Endothelial cell of umbilical vein (primary cell): ENCODE data around the gene PTPRZ1. TPM values are rescaled to one million over a fixed set of nuclear protein-coding genes. Genes with fewer than 3 reads are reported as not detected.

Experiments
- BruUV-seq: library from RNA; stranded (reverse); fragments of 400-500 nt; replicated peaks from 2 replicates; lab custom pipeline; 2021; lab: Mats Ljungman, UMichigan
- CTCF ChIA-PET: fragments of 300-600, 350-600 bp; sonication (Branson Sonifier 250); formaldehyde crosslinking; loops from one replicate; lab custom pipeline; 2021; ENCODE audit warnings: antibody characterized with exemption, inconsistent platforms; lab: Charles Lee
- POLR2A ChIA-PET: fragments of 300-600, 350-600 bp; sonication (Branson Sonifier 250); formaldehyde crosslinking; loops from one replicate; lab custom pipeline; 2021; ENCODE audit warnings: antibody characterized with exemption, inconsistent platforms; lab: Charles Lee
- DNase-seq: peaks from one replicate; pipeline ENCODE4 v3.0.0-alpha.2; 2011; ENCODE audit warnings: low read depth, low spot score
- FAIRE-seq: peaks from 2 replicates; lab custom pipeline; 2011; peaks lifted over from hg19 to GRCh38; lab: Jason Lieb, UNC
- H2AFZ ChIP-seq: 2 replicates; pipeline ENCODE4 v1.6.0; 2012; ENCODE audit warnings: low read depth, low read length, control low read depth, inconsistent platforms
- H3K27ac ChIP-seq: 2 replicates; pipeline ENCODE4 v1.5.1; 2011; ENCODE audit warnings: low read depth, mild to moderate bottlenecking, control low read depth, low read length, moderate library complexity; ENCODE audit not compliant: insufficient read depth
- H3K27me3 ChIP-seq, 2 experiments: 2 replicates each; pipeline versions ENCODE4 v1.6.0 to v1.6.1; 2011; ENCODE audit warnings: low read length in 2 of 2, mixed read lengths in 1 of 2; ENCODE audit not compliant: control insufficient read depth in 2 of 2, insufficient read depth in 2 of 2
- H3K36me3 ChIP-seq, 2 experiments: 2 replicates in 1 of 2; 3 replicates in 1 of 2; pipeline ENCODE4 v1.5.1; 2011; ENCODE audit warnings: low read length in 2 of 2, mild to moderate bottlenecking in 1 of 2, moderate library complexity in 1 of 2; ENCODE audit not compliant: control insufficient read depth in 2 of 2, insufficient read depth in 2 of 2; ENCODE audit errors: extremely low read depth in 1 of 2
- H3K4me1 ChIP-seq: 3 replicates; pipeline ENCODE4 v1.5.1; 2011; ENCODE audit warnings: mild to moderate bottlenecking, low read length; ENCODE audit not compliant: control insufficient read depth, insufficient read depth; ENCODE audit errors: extremely low read depth
- H3K4me2 ChIP-seq: 2 replicates; pipeline ENCODE4 v1.6.1; 2011; ENCODE audit warnings: low read length, control low read depth, mixed read lengths; ENCODE audit not compliant: insufficient read depth
- H3K4me3 ChIP-seq, 3 experiments: fragments of 200-600 bp in 1 of 3; sonication (generic), shearing (Covaris generic) in 1 of 3; replicated peaks in 1 of 3; 2 replicates each; pipeline ENCODE4 v1.5.1; 2011 to 2016; ENCODE audit warnings: control low read depth in 3 of 3, low read length in 3 of 3, mild to moderate bottlenecking in 2 of 3, inconsistent platforms in 1 of 3, low read depth in 1 of 3, moderate library complexity in 1 of 3; ENCODE audit not compliant: insufficient read depth in 1 of 3
- H3K79me2 ChIP-seq: 2 replicates; pipeline ENCODE4 v1.6.0; 2012; ENCODE audit warnings: low read length, inconsistent platforms; ENCODE audit not compliant: control insufficient read depth, insufficient read depth
- H3K9ac ChIP-seq: replicated peaks from 2 replicates; pipeline ENCODE3; 2011; ENCODE audit warnings: low read length, control low read depth; ENCODE audit not compliant: insufficient read depth; ENCODE audit errors: extremely low read depth
- H3K9me1 ChIP-seq: replicated peaks from 3 replicates; pipeline ENCODE4 v1.6.0; 2011; ENCODE audit warnings: mild to moderate bottlenecking, low read length; ENCODE audit not compliant: control insufficient read depth, insufficient read depth; ENCODE audit errors: extremely low read depth
- H3K9me3 ChIP-seq: replicated peaks from 2 replicates; pipeline ENCODE4 v1.5.1; 2012; ENCODE audit warnings: low read length, inconsistent platforms; ENCODE audit not compliant: control insufficient read depth, insufficient read depth
- H4K20me1 ChIP-seq: replicated peaks from 2 replicates; pipeline ENCODE3; 2011; ENCODE audit warnings: mild to moderate bottlenecking, low read length; ENCODE audit not compliant: control insufficient read depth, insufficient read depth; ENCODE audit errors: extremely low read depth
- EZH2 ChIP-seq: IDR thresholded peaks from 2 replicates; pipeline ENCODE4 v1.6.1; 2012; ENCODE audit warnings: borderline replicate concordance, low read depth, mild to moderate bottlenecking, moderate library complexity, low read length, inconsistent platforms; ENCODE audit not compliant: severe bottlenecking
- JUN ChIP-seq: IDR thresholded peaks from 2 replicates; pipeline ENCODE4 v1.6.1; 2011; ENCODE audit warnings: borderline replicate concordance, low read depth; ENCODE audit not compliant: insufficient read length, insufficient read depth
- MYC ChIP-seq: IDR thresholded peaks from one replicate; pipeline ENCODE4 v1.6.1; 2011; ENCODE audit warnings: mild to moderate bottlenecking, low read depth, low read length
- POLR2A ChIP-seq: IDR thresholded peaks from 2 replicates; pipeline ENCODE4 v1.6.1; 2012; ENCODE audit warnings: low read depth, mild to moderate bottlenecking, control low read depth, low read length
- dilution Hi-C: fragments of 300-500 bp; cut with MboI; formaldehyde crosslinking; loops from one replicate; pipeline ENCODE4 v1.15.0; 2019; ENCODE audit warnings: low sequenced_read_pairs; ENCODE audit not compliant: extremely low pct_ligation_motif_present
- intact Hi-C: fragments of 100-400 bp; cut with micrococcal nuclease; formaldehyde crosslinking; loops from one replicate; pipeline ENCODE4 v1.10.0; 2022
- polyA plus RNA-seq, 4 experiments: library from polyadenylated mRNA; depleted of rRNA in 3 of 4; stranded (reverse) in 3 of 4; unstranded in 1 of 4; fragments of >200 nt; gene quantifications; 2 replicates each; pipeline versions ENCODE4 v1.2.1 to v1.2.3, GENCODE V29; 2011 to 2012; ENCODE audit warnings: missing spikeins in 1 of 4
- total RNA-seq: library from RNA; stranded (reverse); gene quantifications from 2 replicates; pipeline ENCODE4 v1.2.3, GENCODE V29; 2021
- TF ChIP-seq, protein P1 (sequence below), 2 donors: IDR thresholded peaks; 1 replicate in 1 of 2; 2 replicates in 1 of 2; pipeline ENCODE4 v1.5.1; 2011; ENCODE audit warnings: low read length in 2 of 2, mild to moderate bottlenecking in 2 of 2, moderate library complexity in 2 of 2, control low read depth in 1 of 2, inconsistent platforms in 1 of 2, low read depth in 1 of 2; ENCODE audit not compliant: insufficient read depth in 1 of 2; ENCODE audit errors: extremely low read depth in 1 of 2
- TF ChIP-seq, protein P2 (sequence below): IDR thresholded peaks from 2 replicates; pipeline ENCODE4 v1.6.1; 2011; ENCODE audit not compliant: insufficient read depth, insufficient read length

Gene PTPRZ1
- total and polyA plus RNA-seq, 2 donors (not counting 3 experiments of a cell fraction or from before 2014, with no cell fraction given), result 0.07 TPM; not detected in 1

DNA sequence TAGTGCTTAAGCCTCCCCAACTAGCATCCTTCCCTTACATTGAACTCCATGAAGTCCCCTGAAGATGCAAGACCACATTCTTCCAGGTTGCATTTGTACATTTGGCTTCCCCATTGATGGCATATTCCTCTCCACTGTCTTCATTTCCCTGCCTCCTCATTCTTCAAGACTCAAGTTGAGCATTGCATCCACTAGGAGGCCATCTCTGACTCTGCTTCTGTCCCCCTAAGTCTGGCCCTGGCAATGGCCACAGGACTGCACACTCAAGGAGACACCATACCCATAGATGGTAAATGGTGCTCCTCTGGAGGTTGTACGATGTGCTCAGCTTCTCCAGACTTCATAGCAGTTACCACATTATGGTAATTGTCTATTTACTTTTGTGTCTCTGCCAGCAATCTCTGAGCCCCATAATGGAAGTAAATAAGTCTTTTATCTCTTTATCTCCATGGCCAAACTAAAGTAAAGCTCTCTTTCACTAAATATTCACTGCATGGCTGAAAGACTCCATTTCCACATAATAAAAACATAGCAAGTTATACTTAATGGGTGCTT lies 112.6 kb downstream of the PTPRZ1 start:
- H4K20me1 ChIP-seq, result no peaks in the 10 kb centered on the region
- H3K9ac ChIP-seq, result no peak overlapping the region
- CTCF ChIA-PET, result interaction anchor here (1.6 to 6.6 kb wide), 2 partner anchors 8 to 104 kb away, joined by 3 to 65 read pairs; no protein-coding TSS in a partner anchor
- no peak overlapping the region for H2AFZ ChIP-seq
- TF ChIP-seq EZH2, result no peak
- TF ChIP-seq MYC, result no peak
- TF ChIP-seq, protein P1, sequence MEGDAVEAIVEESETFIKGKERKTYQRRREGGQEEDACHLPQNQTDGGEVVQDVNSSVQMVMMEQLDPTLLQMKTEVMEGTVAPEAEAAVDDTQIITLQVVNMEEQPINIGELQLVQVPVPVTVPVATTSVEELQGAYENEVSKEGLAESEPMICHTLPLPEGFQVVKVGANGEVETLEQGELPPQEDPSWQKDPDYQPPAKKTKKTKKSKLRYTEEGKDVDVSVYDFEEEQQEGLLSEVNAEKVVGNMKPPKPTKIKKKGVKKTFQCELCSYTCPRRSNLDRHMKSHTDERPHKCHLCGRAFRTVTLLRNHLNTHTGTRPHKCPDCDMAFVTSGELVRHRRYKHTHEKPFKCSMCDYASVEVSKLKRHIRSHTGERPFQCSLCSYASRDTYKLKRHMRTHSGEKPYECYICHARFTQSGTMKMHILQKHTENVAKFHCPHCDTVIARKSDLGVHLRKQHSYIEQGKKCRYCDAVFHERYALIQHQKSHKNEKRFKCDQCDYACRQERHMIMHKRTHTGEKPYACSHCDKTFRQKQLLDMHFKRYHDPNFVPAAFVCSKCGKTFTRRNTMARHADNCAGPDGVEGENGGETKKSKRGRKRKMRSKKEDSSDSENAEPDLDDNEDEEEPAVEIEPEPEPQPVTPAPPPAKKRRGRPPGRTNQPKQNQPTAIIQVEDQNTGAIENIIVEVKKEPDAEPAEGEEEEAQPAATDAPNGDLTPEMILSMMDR (IDR thresholded peaks at IDR 0.05; ENCODE audit: extremely low read depth in 1 of 2, insufficient read depth in 1 of 2, low read depth in 1 of 2, low read length in 2 of 2), result no peak
- no peak for TF ChIP-seq JUN
- TF ChIP-seq, protein P2, sequence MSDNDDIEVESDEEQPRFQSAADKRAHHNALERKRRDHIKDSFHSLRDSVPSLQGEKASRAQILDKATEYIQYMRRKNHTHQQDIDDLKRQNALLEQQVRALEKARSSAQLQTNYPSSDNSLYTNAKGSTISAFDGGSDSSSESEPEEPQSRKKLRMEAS, result no peak
- TF ChIP-seq POLR2A, result no peak
- FAIRE-seq (no peak), DNase-seq (no peak)
- no peaks in the 10 kb centered on the region for H3K27me3 ChIP-seq
- H3K9me3 ChIP-seq, result no peaks in the 10 kb centered on the region
- H3K9me1 ChIP-seq, result no peaks in the 10 kb centered on the region
- no peak overlapping the region for H3K27ac ChIP-seq
- POLR2A ChIA-PET, result no interaction called here
- no TSS peak for BruUV-seq
- no peaks in the 10 kb centered on the region for H3K4me1 ChIP-seq
- H3K79me2 ChIP-seq, result no peaks in the 10 kb centered on the region
- no peak overlapping the region for H3K4me2 ChIP-seq
- H3K4me3 ChIP-seq, result no peak overlapping the region
- no peaks in the 10 kb centered on the region for H3K36me3 ChIP-seq
- dilution Hi-C loops, result no loop called here
- intact Hi-C loops, result no loop called here
